K562 (cell line): Measurements from ENCODE around the gene LRRK1. TPM values are rescaled to one million over a fixed set of nuclear protein-coding genes. Genes with fewer than 3 reads are reported as not detected.

Experiments used
- CBX3 ChIP-seq, 2 experiments: IDR thresholded peaks; 1 replicate in 1 of 2; 2 replicates in 1 of 2; pipeline ENCODE4 v1.6.1; 2012; ENCODE audit warnings: inconsistent platforms in 2 of 2, low read length in 2 of 2, borderline replicate concordance in 1 of 2, control low read depth in 1 of 2
- HDAC8 ChIP-seq: fragments of 450-650 bp; IDR thresholded peaks from 2 replicates; pipeline ENCODE4 v1.6.1; 2016; ENCODE audit warnings: mild to moderate bottlenecking, missing genetic modification characterization, moderate library complexity, missing compliant biosample characterization
- KDM5B ChIP-seq: fragments of 200-600 bp; sonication (generic); IDR thresholded peaks from 2 replicates; pipeline ENCODE4 v1.6.1; 2012; ENCODE audit warnings: low read depth, mild to moderate bottlenecking, moderate library complexity, low read length, control low read depth, inconsistent platforms; ENCODE audit not compliant: insufficient replicate concordance
- MBD2 ChIP-seq: sonication (generic); IDR thresholded peaks from 2 replicates; pipeline ENCODE4 v1.6.1; 2016; ENCODE audit warnings: low read depth, borderline replicate concordance
- NR2C1 ChIP-seq, 2 experiments: fragments of 450-650 bp; IDR thresholded peaks; 2 replicates each; pipeline ENCODE4 v1.6.1; 2017; ENCODE audit warnings: mild to moderate bottlenecking in 2 of 2, antibody characterized with exemption in 1 of 2, inconsistent platforms in 1 of 2, missing compliant biosample characterization in 1 of 2, missing genetic modification characterization in 1 of 2
- TCF3 ChIP-seq: sonication (generic); formaldehyde crosslinking; IDR thresholded peaks from 2 replicates; pipeline ENCODE4 v1.4.0; 2020; ENCODE audit warnings: mild to moderate bottlenecking, missing genetic modification reagents
- ZNF143 ChIP-seq: sonication (generic); formaldehyde crosslinking; IDR thresholded peaks from 2 replicates; pipeline ENCODE4 v1.9.0; 2022; ENCODE audit warnings: mild to moderate bottlenecking, missing genetic modification reagents
- polyA plus RNA-seq, 8 experiments: library from polyadenylated mRNA; depleted of rRNA in 4 of 8; stranded (reverse) in 5 of 8; unstranded in 3 of 8; fragments of >200 nt; fragmentation: Nextera tagmentation in 2 of 8; fragmentation: Illumina TruSeq in 1 of 8; extraction: Ambion mirVana in 2 of 8; extraction: Trizol in 1 of 8; gene quantifications; 2 replicates each; pipeline versions ENCODE4 v1.2.1 to v1.2.3, GENCODE V29; 2011 to 2014; ENCODE audit warnings: inconsistent platforms in 1 of 8, missing spikeins in 1 of 8
- total RNA-seq, 7 experiments: library from RNA; depleted of rRNA in 6 of 7; stranded (reverse); fragments of >200 nt in 6 of 7; fragmentation: Illumina TruSeq in 2 of 7; extraction: Trizol in 2 of 7; gene quantifications; 2 replicates each; pipeline versions ENCODE4 v1.2.1 to v1.2.3, GENCODE V29; 2011 to 2021; ENCODE audit warnings: low replicate concordance in 1 of 7
- TF ChIP-seq, protein P1 (sequence below): fragments of 150-350 bp; conservative IDR thresholded peaks from 2 replicates; pipeline ENCODE4 v1.6.1; 2014; ENCODE audit warnings: low read length
- TF ChIP-seq, protein P2 (sequence below): fragments of 250-450 bp; sonication (Bioruptor Pico); IDR thresholded peaks from 2 replicates; pipeline ENCODE4 v1.8.0; 2022; ENCODE audit warnings: inconsistent platforms
- TF ChIP-seq, protein P3 (sequence below): sonication (generic); formaldehyde crosslinking; IDR thresholded peaks from 2 replicates; pipeline ENCODE4 v1.8.0; 2023; ENCODE audit warnings: mild to moderate bottlenecking, missing genetic modification reagents
- TF ChIP-seq, protein P4 (sequence below), 2 experiments: fragments of 450-650 bp; IDR thresholded peaks; 2 replicates each; pipeline ENCODE4 v1.6.1; 2016; ENCODE audit warnings: mild to moderate bottlenecking in 2 of 2, borderline replicate concordance in 1 of 2, low read depth in 1 of 2, moderate library complexity in 1 of 2

Gene LRRK1
- total and polyA plus RNA-seq, 9 of the 15 experiments (the other 6 are each of a cell fraction or from before 2014, with no cell fraction given) = 0.01 to 1.5 (median 0.11) TPM

DNA sequence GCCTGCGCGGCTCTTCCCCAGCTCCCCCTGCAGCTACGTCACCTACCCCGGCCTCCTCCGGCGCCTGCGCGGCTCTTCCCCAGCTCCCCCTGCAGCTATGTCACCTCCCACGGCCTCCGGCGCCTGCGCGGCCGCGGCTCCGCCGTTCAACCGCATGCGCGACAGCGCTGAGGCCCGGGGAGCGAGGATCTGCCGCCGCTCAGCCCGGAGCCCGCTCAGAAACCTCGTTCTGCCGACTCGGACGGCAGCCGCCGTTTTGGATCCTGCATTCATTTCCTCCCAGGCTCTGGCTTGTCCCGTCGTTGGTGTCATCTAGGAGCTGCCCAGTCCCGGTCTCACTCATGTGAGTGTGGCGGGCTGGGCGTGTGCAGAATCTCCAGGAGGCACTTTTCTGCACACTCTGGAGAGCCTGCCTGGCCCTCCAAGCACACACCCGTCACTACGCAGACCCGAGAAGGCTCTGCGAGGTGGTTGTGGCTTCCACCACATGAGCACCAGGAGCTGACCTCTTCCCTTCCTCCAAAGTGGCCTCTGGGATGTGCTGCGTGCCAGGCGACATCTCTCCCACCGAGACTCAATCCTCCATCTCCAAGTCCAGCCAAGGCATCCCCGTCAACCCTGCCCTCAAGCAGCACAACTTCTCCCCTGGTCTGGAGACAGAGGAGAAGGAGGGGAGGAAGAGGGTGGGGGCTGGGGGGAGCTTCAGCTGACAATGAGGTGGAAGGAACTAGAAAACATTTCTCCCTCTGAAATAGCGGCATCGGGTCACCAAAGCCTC lies 167.4 kb downstream of the LRRK1 start (continued):
- TF ChIP-seq NR2C1 (IDR thresholded peaks at IDR 0.05) (no peak), NR2C1 (tag; IDR thresholded peaks at IDR 0.05) (no peak), HDAC8 (tag) (peak; percentile 48; the same call in 1 of the 2 replicates), KDM5B (peak; percentile 95), TCF3 (no peak), MBD2 (no peak), ZNF143 (no peak), CBX3 (IDR thresholded peaks at IDR 0.05; ENCODE audit: borderline replicate concordance in 1 of 2, low read length in 2 of 2) (peak in 1 of 2 experiments; percentile 62; a peak in 1 of 3 replicates)
- TF ChIP-seq, protein P1, sequence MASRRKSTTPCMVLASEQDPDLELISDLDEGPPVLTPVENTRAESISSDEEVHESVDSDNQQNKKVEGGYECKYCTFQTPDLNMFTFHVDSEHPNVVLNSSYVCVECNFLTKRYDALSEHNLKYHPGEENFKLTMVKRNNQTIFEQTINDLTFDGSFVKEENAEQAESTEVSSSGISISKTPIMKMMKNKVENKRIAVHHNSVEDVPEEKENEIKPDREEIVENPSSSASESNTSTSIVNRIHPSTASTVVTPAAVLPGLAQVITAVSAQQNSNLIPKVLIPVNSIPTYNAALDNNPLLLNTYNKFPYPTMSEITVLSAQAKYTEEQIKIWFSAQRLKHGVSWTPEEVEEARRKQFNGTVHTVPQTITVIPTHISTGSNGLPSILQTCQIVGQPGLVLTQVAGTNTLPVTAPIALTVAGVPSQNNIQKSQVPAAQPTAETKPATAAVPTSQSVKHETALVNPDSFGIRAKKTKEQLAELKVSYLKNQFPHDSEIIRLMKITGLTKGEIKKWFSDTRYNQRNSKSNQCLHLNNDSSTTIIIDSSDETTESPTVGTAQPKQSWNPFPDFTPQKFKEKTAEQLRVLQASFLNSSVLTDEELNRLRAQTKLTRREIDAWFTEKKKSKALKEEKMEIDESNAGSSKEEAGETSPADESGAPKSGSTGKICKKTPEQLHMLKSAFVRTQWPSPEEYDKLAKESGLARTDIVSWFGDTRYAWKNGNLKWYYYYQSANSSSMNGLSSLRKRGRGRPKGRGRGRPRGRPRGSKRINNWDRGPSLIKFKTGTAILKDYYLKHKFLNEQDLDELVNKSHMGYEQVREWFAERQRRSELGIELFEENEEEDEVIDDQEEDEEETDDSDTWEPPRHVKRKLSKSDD = no peak
- TF ChIP-seq, protein P2, sequence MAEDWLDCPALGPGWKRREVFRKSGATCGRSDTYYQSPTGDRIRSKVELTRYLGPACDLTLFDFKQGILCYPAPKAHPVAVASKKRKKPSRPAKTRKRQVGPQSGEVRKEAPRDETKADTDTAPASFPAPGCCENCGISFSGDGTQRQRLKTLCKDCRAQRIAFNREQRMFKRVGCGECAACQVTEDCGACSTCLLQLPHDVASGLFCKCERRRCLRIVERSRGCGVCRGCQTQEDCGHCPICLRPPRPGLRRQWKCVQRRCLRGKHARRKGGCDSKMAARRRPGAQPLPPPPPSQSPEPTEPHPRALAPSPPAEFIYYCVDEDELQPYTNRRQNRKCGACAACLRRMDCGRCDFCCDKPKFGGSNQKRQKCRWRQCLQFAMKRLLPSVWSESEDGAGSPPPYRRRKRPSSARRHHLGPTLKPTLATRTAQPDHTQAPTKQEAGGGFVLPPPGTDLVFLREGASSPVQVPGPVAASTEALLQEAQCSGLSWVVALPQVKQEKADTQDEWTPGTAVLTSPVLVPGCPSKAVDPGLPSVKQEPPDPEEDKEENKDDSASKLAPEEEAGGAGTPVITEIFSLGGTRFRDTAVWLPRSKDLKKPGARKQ (CRISPR knock-in tag) = no peak
- TF ChIP-seq, protein P3, sequence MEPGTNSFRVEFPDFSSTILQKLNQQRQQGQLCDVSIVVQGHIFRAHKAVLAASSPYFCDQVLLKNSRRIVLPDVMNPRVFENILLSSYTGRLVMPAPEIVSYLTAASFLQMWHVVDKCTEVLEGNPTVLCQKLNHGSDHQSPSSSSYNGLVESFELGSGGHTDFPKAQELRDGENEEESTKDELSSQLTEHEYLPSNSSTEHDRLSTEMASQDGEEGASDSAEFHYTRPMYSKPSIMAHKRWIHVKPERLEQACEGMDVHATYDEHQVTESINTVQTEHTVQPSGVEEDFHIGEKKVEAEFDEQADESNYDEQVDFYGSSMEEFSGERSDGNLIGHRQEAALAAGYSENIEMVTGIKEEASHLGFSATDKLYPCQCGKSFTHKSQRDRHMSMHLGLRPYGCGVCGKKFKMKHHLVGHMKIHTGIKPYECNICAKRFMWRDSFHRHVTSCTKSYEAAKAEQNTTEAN (CRISPR knock-in tag) = peak; percentile 69
- TF ChIP-seq, protein P4, sequence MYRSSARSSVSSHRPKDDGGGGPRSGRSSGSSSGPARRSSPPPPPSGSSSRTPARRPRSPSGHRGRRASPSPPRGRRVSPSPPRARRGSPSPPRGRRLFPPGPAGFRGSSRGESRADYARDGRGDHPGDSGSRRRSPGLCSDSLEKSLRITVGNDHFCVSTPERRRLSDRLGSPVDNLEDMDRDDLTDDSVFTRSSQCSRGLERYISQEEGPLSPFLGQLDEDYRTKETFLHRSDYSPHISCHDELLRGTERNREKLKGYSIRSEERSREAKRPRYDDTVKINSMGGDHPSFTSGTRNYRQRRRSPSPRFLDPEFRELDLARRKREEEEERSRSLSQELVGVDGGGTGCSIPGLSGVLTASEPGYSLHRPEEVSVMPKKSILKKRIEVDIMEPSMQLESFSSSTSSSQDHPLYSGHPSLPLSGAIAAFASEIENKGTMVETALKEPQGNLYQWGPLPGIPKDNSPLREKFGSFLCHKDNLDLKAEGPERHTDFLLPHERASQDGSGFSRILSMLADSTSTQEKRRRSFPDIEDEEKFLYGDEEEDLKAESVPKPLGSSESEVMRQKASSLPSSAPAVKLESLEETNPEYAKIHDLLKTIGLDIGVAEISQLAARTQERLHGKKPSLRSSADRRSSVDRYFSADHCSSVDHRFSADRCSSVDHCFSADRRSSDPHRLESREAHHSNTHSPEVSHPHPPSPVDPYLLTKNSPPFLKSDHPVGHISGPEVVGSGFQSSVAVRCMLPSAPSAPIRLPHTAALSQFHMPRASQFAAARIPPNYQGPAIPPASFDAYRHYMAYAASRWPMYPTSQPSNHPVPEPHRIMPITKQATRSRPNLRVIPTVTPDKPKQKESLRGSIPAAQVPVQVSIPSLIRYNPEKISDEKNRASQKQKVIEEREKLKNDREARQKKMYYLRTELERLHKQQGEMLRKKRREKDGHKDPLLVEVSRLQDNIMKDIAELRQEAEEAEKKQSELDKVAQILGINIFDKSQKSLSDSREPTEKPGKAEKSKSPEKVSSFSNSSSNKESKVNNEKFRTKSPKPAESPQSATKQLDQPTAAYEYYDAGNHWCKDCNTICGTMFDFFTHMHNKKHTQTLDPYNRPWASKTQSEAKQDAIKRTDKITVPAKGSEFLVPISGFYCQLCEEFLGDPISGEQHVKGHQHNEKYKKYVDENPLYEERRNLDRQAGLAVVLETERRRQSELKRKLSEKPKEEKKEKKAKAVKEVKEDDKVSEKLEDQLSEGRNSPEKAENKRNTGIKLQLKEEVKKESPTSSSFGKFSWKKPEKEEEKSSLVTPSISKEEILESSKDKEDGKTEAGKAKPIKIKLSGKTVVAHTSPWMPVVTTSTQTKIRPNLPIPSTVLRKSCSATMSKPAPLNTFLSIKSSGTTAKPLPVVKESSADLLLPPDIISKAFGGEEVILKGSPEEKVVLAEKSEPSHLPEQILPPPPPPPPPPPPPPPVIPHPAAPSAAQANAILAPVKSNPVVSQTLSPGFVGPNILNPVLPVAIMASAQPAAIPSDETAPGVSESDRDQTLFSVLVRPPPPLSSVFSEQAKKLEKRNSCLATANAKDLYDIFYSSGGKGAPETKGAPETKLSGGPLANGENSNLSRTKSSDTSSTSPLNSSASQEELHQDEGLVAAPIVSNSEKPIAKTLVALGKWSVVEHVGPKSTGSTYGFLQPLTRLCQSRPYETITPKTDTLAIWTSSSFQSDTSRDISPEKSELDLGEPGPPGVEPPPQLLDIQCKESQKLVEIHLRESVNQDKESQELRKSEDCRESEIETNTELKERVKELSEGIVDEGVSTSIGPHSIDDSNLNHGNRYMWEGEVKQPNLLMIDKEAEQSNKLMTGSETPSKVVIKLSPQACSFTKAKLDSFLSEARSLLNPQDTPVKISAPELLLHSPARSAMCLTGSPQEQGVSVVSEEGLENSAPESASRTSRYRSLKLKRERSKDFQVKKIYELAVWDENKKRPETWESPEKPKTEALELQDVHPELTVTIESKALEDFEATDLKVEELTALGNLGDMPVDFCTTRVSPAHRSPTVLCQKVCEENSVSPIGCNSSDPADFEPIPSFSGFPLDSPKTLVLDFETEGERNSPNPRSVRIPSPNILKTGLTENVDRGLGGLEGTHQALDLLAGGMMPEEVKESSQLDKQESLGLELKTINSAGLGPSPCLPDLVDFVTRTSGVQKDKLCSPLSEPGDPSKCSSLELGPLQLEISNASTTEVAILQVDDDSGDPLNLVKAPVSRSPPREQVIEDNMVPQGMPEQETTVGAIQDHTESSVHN (IDR thresholded peaks at IDR 0.05; ENCODE audit: borderline replicate concordance in 1 of 2, low read depth in 1 of 2) = no peak
